Smooth muscle cell (in vitro differentiated cells): Measurements from ENCODE around the gene HCAR1. TPM values are rescaled to one million over a fixed set of nuclear protein-coding genes. Genes with fewer than 3 reads are reported as not detected.

Source experiments
- DNase-seq: peaks from one replicate; lab custom pipeline; 2025; ENCODE audit not compliant: unreplicated experiment; lab: John Stamatoyannopoulos, UW
- H2AFZ ChIP-seq: fragments of 200-600 bp; sonication (generic); 2 replicates; pipeline ENCODE4 v1.6.0; 2016; ENCODE audit warnings: antibody characterized with exemption, low read depth, mild to moderate bottlenecking
- H3F3A ChIP-seq: fragments of 200-600 bp; sonication (generic); 2 replicates; pipeline ENCODE4 v1.6.0; 2017; ENCODE audit warnings: antibody characterized with exemption, low read depth
- H3K27ac ChIP-seq: fragments of 200-600 bp; sonication (generic); 2 replicates; pipeline ENCODE4 v1.5.1; 2016; ENCODE audit warnings: low read depth, mild to moderate bottlenecking
- H3K27me3 ChIP-seq: fragments of 200-600 bp; sonication (generic); 2 replicates; pipeline ENCODE4 v1.6.1; 2016; ENCODE audit warnings: low read depth, mild to moderate bottlenecking
- H3K36me3 ChIP-seq: fragments of 200-600 bp; sonication (generic); 2 replicates; pipeline ENCODE4 v1.5.1; 2016; ENCODE audit warnings: low read depth
- H3K4me1 ChIP-seq: fragments of 200-600 bp; sonication (generic); 2 replicates; pipeline ENCODE4 v1.5.1; 2016; ENCODE audit warnings: low read depth
- H3K4me2 ChIP-seq: fragments of 200-600 bp; sonication (generic); 2 replicates; pipeline ENCODE4 v1.6.0; 2016; ENCODE audit warnings: mild to moderate bottlenecking
- H3K4me3 ChIP-seq: fragments of 200-600 bp; sonication (generic); 2 replicates; pipeline ENCODE4 v1.5.1; 2016; ENCODE audit warnings: mild to moderate bottlenecking
- H3K79me2 ChIP-seq: fragments of 200-600 bp; sonication (generic); 2 replicates; pipeline ENCODE4 v1.6.0; 2016; ENCODE audit warnings: low read depth, mild to moderate bottlenecking
- H3K9ac ChIP-seq: fragments of 200-600 bp; sonication (generic); 2 replicates; pipeline ENCODE4 v1.6.0; 2016; ENCODE audit warnings: low read depth
- H3K9me3 ChIP-seq: fragments of 200-600 bp; sonication (generic); replicated peaks from 2 replicates; pipeline ENCODE4 v1.5.1; 2016; ENCODE audit warnings: low read depth
- H4K20me1 ChIP-seq: fragments of 200-600 bp; sonication (generic); 2 replicates; pipeline ENCODE4 v1.6.0; 2016; ENCODE audit warnings: low read depth
- CTCF ChIP-seq: fragments of 200-600 bp; sonication (generic); IDR thresholded peaks from 2 replicates; pipeline ENCODE4 v1.5.1; 2017; ENCODE audit warnings: borderline replicate concordance, mild to moderate bottlenecking, antibody characterized with exemption; ENCODE audit not compliant: insufficient read depth, poor library complexity, severe bottlenecking
- WGBS: methylation state at CpG from one replicate; pipeline ENCODE4 v1.1.7; 2016; ENCODE audit warnings: low lambda C conversion rate; 5-methylcytosine and 5-hydroxymethylcytosine counted together
- polyA plus RNA-seq: library from polyadenylated mRNA; unstranded; fragments of >200 nt; fragmentation: Nextera tagmentation; extraction: Ambion mirVana; gene quantifications from 2 replicates; pipeline ENCODE4 v1.2.1, GENCODE V29; 2016
- total RNA-seq: library from RNA; depleted of rRNA; stranded (reverse); fragments of >200 nt; gene quantifications from 2 replicates; pipeline ENCODE4 v1.2.3, GENCODE V29; 2014

Gene HCAR1
- total and polyA plus RNA-seq, 2 experiments from 2014 or later: not detected

GRCh38 chr12:122747224-122748135 is 16.8 kb upstream of the HCAR1 start:
- Histone ChIP-seq H3K4me1 (peaks cover 6% of the 10 kb centered on the region), H3K27ac (no peak overlapping the region), H3K36me3 (no peaks in the 10 kb centered on the region), H2AFZ (no peak overlapping the region), H3K79me2 (no peaks in the 10 kb centered on the region), H3F3A (no peaks in the 10 kb centered on the region), H3K4me2 (no peak overlapping the region), H3K4me3 (no peak overlapping the region), H3K9ac (no peak overlapping the region), H4K20me1 (no peaks in the 10 kb centered on the region), H3K9me3 (no peaks in the 10 kb centered on the region), H3K27me3 (no peaks in the 10 kb centered on the region)
- 82% methylated on average over 9 of the region's 9 CpGs for WGBS
- DNase-seq: no peak
- TF ChIP-seq CTCF: no peak

GRCh38 chr12:122743895-122744525 is 13.4 kb upstream of the HCAR1 start:
- Histone ChIP-seq H3K9ac (no peak overlapping the region), H3F3A (no peaks in the 10 kb centered on the region), H3K27me3 (no peaks in the 10 kb centered on the region), H3K9me3 (no peaks in the 10 kb centered on the region), H3K36me3 (no peaks in the 10 kb centered on the region), H3K4me3 (no peak overlapping the region), H3K4me2 (no peak overlapping the region), H3K4me1 (no peaks in the 10 kb centered on the region), H4K20me1 (no peaks in the 10 kb centered on the region), H3K27ac (no peak overlapping the region), H2AFZ (no peak overlapping the region), H3K79me2 (no peaks in the 10 kb centered on the region)
- DNase-seq: no peak
- WGBS: 96% methylated on average over 7 of the region's 7 CpGs
- no peak for TF ChIP-seq CTCF

- H4K20me1 ChIP-seq: no peaks in the 10 kb centered on the region
- WGBS: 89% methylated on average over 7 of the region's 7 CpGs
- no peak overlapping the region for H3K4me3 ChIP-seq
- H3K79me2 ChIP-seq: no peaks in the 10 kb centered on the region
- no peak overlapping the region for H2AFZ ChIP-seq
- H3K9me3 ChIP-seq: no peaks in the 10 kb centered on the region
- TF ChIP-seq CTCF: no peak
- H3K36me3 ChIP-seq: no peaks in the 10 kb centered on the region
- no peaks in the 10 kb centered on the region for H3K27me3 ChIP-seq
- H3K4me2 ChIP-seq: no peak overlapping the region
- no peak overlapping the region for H3K9ac ChIP-seq
- H3K27ac ChIP-seq: no peak overlapping the region
- no peak for DNase-seq
- H3F3A ChIP-seq: no peaks in the 10 kb centered on the region
- H3K4me1 ChIP-seq: no peaks in the 10 kb centered on the region
Observed at GRCh38 chr12:122740351-122740750, 9.7 kb upstream of the HCAR1 start.
